KG1 (cell line): ENCODE results near the gene CDC16.

Experiments used
- DNase-seq: peaks from one replicate; lab custom pipeline; 2025; lab: John Stamatoyannopoulos, UW

CDC16 gene

GRCh38 chr13:114304346-114305034, 69.8 kb downstream of the CDC16 start:
- no peak for DNase-seq

GRCh38 chr13:114309086-114309485, 74.4 kb downstream of the CDC16 start:
- no peak for DNase-seq

- no peak for DNase-seq
These were observed 75.2 kb downstream of the CDC16 start for GRCh38 chr13:114309806-114310410.

GRCh38 chr13:114310956-114311355, 76.3 kb downstream of the CDC16 start:
- DNase-seq = no peak

GRCh38 chr13:114311387-114311786, 76.7 kb downstream of the CDC16 start:
- DNase-seq = no peak

GRCh38 chr13:114311908-114312307, 77.2 kb downstream of the CDC16 start:
- DNase-seq = no peak

- no peak for DNase-seq
These were observed 78.6 kb downstream of the CDC16 start for GRCh38 chr13:114313061-114313860.

- DNase-seq = peak; percentile 83
These were observed 79.6 kb downstream of the CDC16 start, which contains the start of gene CHAMP1 for GRCh38 chr13:114314074-114314912. TSS of gene CHAMP1 (plus strand) at chr13:114314503. CDS start at chr13:114323843, 9,340 bp downstream.

GRCh38 chr13:114315074-114315785, 80.5 kb downstream of the CDC16 start:
- DNase-seq = no peak

GRCh38 chr13:114318624-114319023, 83.9 kb downstream of the CDC16 start:
- no peak for DNase-seq

GRCh38 chr13:114319441-114319913, 84.8 kb downstream of the CDC16 start:
- no peak for DNase-seq

- DNase-seq = no peak
These were observed 85.4 kb downstream of the CDC16 start for GRCh38 chr13:114320065-114320464.

GRCh38 chr13:114321256-114321655, 86.6 kb downstream of the CDC16 start:
- no peak for DNase-seq
